Cardiac muscle cell (in vitro differentiated cells and primary cell): ENCODE results near the gene UBE2G1. TPM values are rescaled to one million over a fixed set of nuclear protein-coding genes. Genes with fewer than 3 reads are reported as not detected.
A peak's percentile ranks its signal among the peaks of the same experiment; 100 is the strongest.

ENCODE experiments used
- DNase-seq, 2 donors: peaks; one replicate each; pipeline versions ENCODE4 v3.0.0 to v3.0.0-alpha.2; 2010 to 2017; ENCODE audit warnings: low read depth in 1 of 2, low spot score in 1 of 2
- H3K27ac ChIP-seq: fragments of 200-600 bp; sonication (generic); 2 replicates; pipeline ENCODE4 v1.5.1; 2016
- H3K27me3 ChIP-seq: fragments of 200-600 bp; sonication (generic); 2 replicates; pipeline ENCODE4 v1.6.0; 2016; ENCODE audit warnings: control low read depth
- H3K36me3 ChIP-seq: fragments of 200-600 bp; sonication (generic); 2 replicates; pipeline ENCODE4 v1.5.1; 2016; ENCODE audit warnings: control low read depth
- H3K4me1 ChIP-seq: fragments of 200-600 bp; sonication (generic); 2 replicates; pipeline ENCODE4 v1.8.1; 2017; ENCODE audit warnings: low read depth, mild to moderate bottlenecking, mixed run types
- H3K4me3 ChIP-seq: fragments of 200-600 bp; sonication (generic); 2 replicates; pipeline ENCODE4 v1.5.1; 2016; ENCODE audit warnings: mild to moderate bottlenecking
- H3K9me3 ChIP-seq: fragments of 200-600 bp; sonication (generic); 2 replicates; pipeline ENCODE4 v1.5.1; 2017; ENCODE audit warnings: low read depth, mild to moderate bottlenecking, control low read depth
- CTCF ChIP-seq: IDR thresholded peaks from 2 replicates; pipeline ENCODE4 v1.5.1; 2012; ENCODE audit warnings: low read depth, mild to moderate bottlenecking, low read length
- polyA plus RNA-seq: library from polyadenylated mRNA; unstranded; fragments of >200 nt; fragmentation: Nextera tagmentation; extraction: Ambion mirVana; gene quantifications from 2 replicates; pipeline ENCODE4 v1.2.1, GENCODE V29; 2016
- total RNA-seq: library from RNA; depleted of rRNA; stranded (reverse); fragments of >200 nt; gene quantifications from 2 replicates; pipeline ENCODE4 v1.2.3, GENCODE V29; 2016

The UBE2G1 gene
- total and polyA plus RNA-seq, 2 experiments from 2014 or later, result 99.0 to 107 TPM

DNA sequence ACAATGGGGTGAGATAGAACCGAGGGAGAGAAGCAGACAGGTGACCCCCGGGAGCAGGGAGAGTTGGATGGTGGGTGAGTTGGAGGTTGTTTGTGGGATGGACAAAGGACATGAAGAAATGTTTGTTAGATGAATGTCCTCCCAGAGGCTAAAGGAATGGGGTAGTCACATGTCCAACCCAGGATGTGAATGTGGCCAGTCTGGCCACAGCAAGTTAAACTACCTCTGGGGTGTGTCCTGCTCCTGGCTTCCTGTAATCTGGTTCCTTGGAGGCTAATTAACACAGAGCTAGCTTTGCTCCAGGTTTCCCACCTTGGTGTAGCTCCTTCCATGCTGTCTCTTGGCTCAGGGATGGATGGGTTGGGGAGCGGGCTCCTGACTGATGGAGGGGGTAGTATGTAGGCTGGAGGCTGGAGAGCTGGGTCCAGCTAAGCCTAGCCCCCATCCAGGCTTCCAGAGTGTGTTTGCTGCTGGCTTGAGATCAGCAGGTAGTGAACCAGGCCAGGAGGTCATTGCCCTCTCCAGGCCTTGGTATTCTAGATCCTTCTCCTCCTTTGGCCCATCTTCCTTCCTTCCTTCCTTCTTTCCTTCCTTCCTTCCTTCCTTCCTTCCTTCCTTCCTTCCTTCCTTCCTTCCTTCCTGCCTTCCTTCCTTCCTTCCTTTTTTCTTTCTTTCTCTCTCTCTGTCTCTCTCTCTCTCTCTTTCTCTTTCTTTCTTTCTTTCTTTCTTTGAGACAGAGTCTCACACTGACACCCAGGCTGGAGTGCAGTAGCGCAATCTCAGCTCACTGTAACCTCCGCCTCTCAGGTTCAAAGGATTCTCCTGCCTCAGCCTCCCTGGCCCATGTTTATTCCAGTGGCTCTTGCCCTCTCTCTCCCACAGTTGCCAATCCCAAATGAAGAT, 28.0 kb upstream of the UBE2G1 start:
- H3K4me3 ChIP-seq, result no peak overlapping the region
- no peaks in the 10 kb centered on the region for H3K27me3 ChIP-seq
- H3K9me3 ChIP-seq, result no peaks in the 10 kb centered on the region
- no peaks in the 10 kb centered on the region for H3K36me3 ChIP-seq
- H3K4me1 ChIP-seq, result no peaks in the 10 kb centered on the region
- no peak overlapping the region for H3K27ac ChIP-seq
- DNase-seq, result no peak
- no peak for TF ChIP-seq CTCF

DNA sequence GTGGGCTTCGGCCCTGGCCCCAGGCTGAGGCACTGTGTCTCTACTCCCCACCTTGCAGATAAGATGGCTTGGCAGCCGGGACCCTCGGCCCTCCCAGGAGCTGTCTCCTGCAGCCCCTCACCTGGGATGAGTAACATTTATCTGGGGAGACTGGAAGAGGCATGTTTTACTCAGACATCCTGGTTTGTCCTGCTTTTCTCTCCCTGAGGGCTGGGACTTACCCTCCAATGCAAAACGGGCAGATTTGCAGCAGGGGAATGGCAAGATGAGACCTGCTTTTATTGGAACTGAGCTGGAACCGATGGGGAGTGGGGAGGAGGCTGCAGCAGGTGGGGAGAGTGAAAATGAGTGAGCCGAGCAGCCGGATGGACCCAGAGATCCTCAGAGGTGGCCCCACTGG, 27.3 kb upstream of the UBE2G1 start:
- H3K36me3 ChIP-seq, result no peaks in the 10 kb centered on the region
- no peaks in the 10 kb centered on the region for H3K9me3 ChIP-seq
- H3K4me3 ChIP-seq, result no peak overlapping the region
- no peaks in the 10 kb centered on the region for H3K27me3 ChIP-seq
- TF ChIP-seq CTCF, result no peak
- H3K27ac ChIP-seq, result no peak overlapping the region
- no peak for DNase-seq
- peaks cover 2% of the 10 kb centered on the region for H3K4me1 ChIP-seq

- Histone ChIP-seq H3K9me3 (no peaks in the 10 kb centered on the region), H3K4me1 (peaks cover 6% of the 10 kb centered on the region), H3K27me3 (no peaks in the 10 kb centered on the region), H3K36me3 (no peaks in the 10 kb centered on the region), H3K27ac (no peak overlapping the region), H3K4me3 (no peak overlapping the region)
- no peak for TF ChIP-seq CTCF
- DNase-seq, result no peak
Measured at GRCh38 chr17:4389079-4389478, 22.6 kb upstream of the UBE2G1 start.

DNA sequence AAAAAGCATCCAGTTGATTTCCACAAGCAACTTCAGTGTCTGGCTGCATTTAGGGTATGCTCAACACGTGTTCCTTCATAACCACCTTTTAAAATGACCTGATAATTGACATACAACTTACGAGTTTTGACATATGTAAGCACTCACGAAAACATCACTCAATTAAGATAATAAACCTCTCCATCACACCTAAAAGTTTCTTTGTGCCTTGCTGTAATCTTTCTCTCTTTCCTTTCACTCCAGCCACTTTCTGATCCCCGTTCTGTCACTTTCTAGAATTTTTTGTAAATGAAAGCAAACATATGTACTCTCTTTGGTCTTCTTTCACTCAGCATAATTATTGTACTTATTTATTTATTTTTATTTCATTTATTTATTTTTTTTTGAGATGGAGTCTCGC, 20.7 kb upstream of the UBE2G1 start:
- H3K9me3 ChIP-seq, result no peaks in the 10 kb centered on the region
- DNase-seq, result no peak
- no peak overlapping the region for H3K27ac ChIP-seq
- H3K4me1 ChIP-seq, result peaks cover 6% of the 10 kb centered on the region
- TF ChIP-seq CTCF, result no peak
- no peaks in the 10 kb centered on the region for H3K36me3 ChIP-seq
- no peak overlapping the region for H3K4me3 ChIP-seq
- H3K27me3 ChIP-seq, result no peaks in the 10 kb centered on the region

- Histone ChIP-seq H3K27me3 (no peaks in the 10 kb centered on the region), H3K4me1 (peaks cover 6% of the 10 kb centered on the region), H3K4me3 (no peak overlapping the region), H3K9me3 (no peaks in the 10 kb centered on the region), H3K27ac (peak overlapping the region; percentile 34), H3K36me3 (no peaks in the 10 kb centered on the region)
- peak in 1 of 2 donors; percentile 23 for DNase-seq
- no peak for TF ChIP-seq CTCF
Measured at GRCh38 chr17:4386406-4386805, 19.9 kb upstream of the UBE2G1 start.
